A673 (cell line): ENCODE measurements around the gene ALPP. TPM values are rescaled to one million over a fixed set of nuclear protein-coding genes. Genes with fewer than 3 reads are reported as not detected.
"Not testable (repeated sequence)": the region's sequence is repeated elsewhere in the genome, so short reads cannot be mapped to it uniquely, and the experiment has no call there.

ENCODE experiments used
- BruUV-seq: library from RNA; stranded (reverse); fragments of 400-500 nt; replicated peaks from 2 replicates; lab custom pipeline; 2021; lab: Mats Ljungman, UMichigan
- CTCF ChIA-PET: fragments of 300-600 bp; sonication (Branson Sonifier 250); formaldehyde crosslinking; loops from one replicate; lab custom pipeline; 2022; ENCODE audit warnings: antibody characterized with exemption; lab: Charles Lee
- POLR2A ChIA-PET: fragments of 300-600 bp; sonication (Branson Sonifier 250); formaldehyde crosslinking; loops from one replicate; lab custom pipeline; 2022; ENCODE audit warnings: antibody characterized with exemption; ENCODE audit not compliant: low non-redundant PET; lab: Charles Lee
- DNase-seq: peaks from one replicate; pipeline ENCODE4 v3.0.0-alpha.2; 2015; ENCODE audit warnings: low spot score
- H3K27ac ChIP-seq: fragments of 200-600 bp; sonication (generic); 2 replicates; pipeline ENCODE4 v1.5.1; 2016; ENCODE audit warnings: mixed run types, low read depth, mild to moderate bottlenecking, mixed read lengths, antibody characterized with exemption, low read length; ENCODE audit not compliant: poor library complexity, severe bottlenecking
- H3K27me3 ChIP-seq: fragments of 200-600 bp; sonication (generic); replicated peaks from 2 replicates; pipeline ENCODE4 v1.6.1; 2017; ENCODE audit warnings: mixed run types, low read depth, mild to moderate bottlenecking, mixed read lengths, antibody characterized with exemption, low read length; ENCODE audit not compliant: insufficient read depth, poor library complexity
- H3K36me3 ChIP-seq: fragments of 200-600 bp; sonication (generic); 2 replicates; pipeline ENCODE4 v1.6.1; 2016; ENCODE audit warnings: mixed run types, mild to moderate bottlenecking, mixed read lengths, antibody characterized with exemption, low read length; ENCODE audit not compliant: insufficient read depth, poor library complexity, severe bottlenecking
- H3K4me1 ChIP-seq: fragments of 200-600 bp; sonication (generic); 2 replicates; pipeline ENCODE4 v1.6.1; 2017; ENCODE audit warnings: mixed run types, mild to moderate bottlenecking, mixed read lengths, antibody characterized with exemption, low read length; ENCODE audit not compliant: insufficient read depth, poor library complexity, severe bottlenecking
- H3K4me3 ChIP-seq: fragments of 200-600 bp; sonication (generic); 2 replicates; pipeline ENCODE4 v1.5.1; 2016; ENCODE audit warnings: low read depth, mixed run types, mild to moderate bottlenecking, mixed read lengths, low read length; ENCODE audit not compliant: poor library complexity, severe bottlenecking
- H3K9me3 ChIP-seq: fragments of 200-600 bp; sonication (generic); 2 replicates; pipeline ENCODE4 v1.6.1; 2016; ENCODE audit warnings: mixed run types, low read depth, mild to moderate bottlenecking, mixed read lengths, antibody characterized with exemption, low read length; ENCODE audit not compliant: poor library complexity, severe bottlenecking
- CTCF ChIP-seq: fragments of 300-800, 200-600 bp; sonication (generic); conservative IDR thresholded peaks from 2 replicates; pipeline ENCODE4 v1.5.1; 2017; ENCODE audit warnings: low read depth, mild to moderate bottlenecking, antibody characterized with exemption, low read length, moderate library complexity, mixed read lengths
- EZH2 ChIP-seq: fragments of 200-600 bp; sonication (generic); IDR thresholded peaks from 2 replicates; pipeline ENCODE4 v1.6.1; 2017; ENCODE audit warnings: borderline replicate concordance, low read depth, mild to moderate bottlenecking, mixed read lengths, antibody characterized with exemption, low read length; ENCODE audit not compliant: poor library complexity, severe bottlenecking
- intact Hi-C: fragments of 100-400 bp; cut with micrococcal nuclease; formaldehyde crosslinking; loops from one replicate; pipeline ENCODE4 v1.10.0; 2022; ENCODE audit not compliant: unreplicated experiment
- total RNA-seq: library from RNA; stranded (reverse); gene quantifications from 2 replicates; pipeline ENCODE4 v1.2.3, GENCODE V29; 2021

ALPP gene
- total RNA-seq, 1 experiment from 2014 or later: not detected

GRCh38 chr2:232409617-232410016 is 31.1 kb downstream of the ALPP start:
- intact Hi-C loops, H3K9me3 ChIP-seq, H3K4me3 ChIP-seq, CTCF ChIA-PET, H3K27ac ChIP-seq, DNase-seq, POLR2A ChIA-PET, BruUV-seq, H3K36me3 ChIP-seq, H3K4me1 ChIP-seq: not testable (repeated sequence)
- peaks cover 28% of the 10 kb centered on the region for H3K27me3 ChIP-seq

GRCh38 chr2:232410238-232410900 is 31.8 kb downstream of the ALPP start:
- intact Hi-C loops: no loop called here
- CTCF ChIA-PET: no interaction called here
- no TSS peak for BruUV-seq

GRCh38 chr2:232411901-232412629 is 33.5 kb downstream of the ALPP start:
- no peak for DNase-seq
- Histone ChIP-seq H3K4me1 (no peaks in the 10 kb centered on the region), H3K9me3 (no peaks in the 10 kb centered on the region), H3K4me3 (no peak overlapping the region), H3K27me3 (peaks cover 28% of the 10 kb centered on the region), H3K27ac (no peak overlapping the region), H3K36me3 (no peaks in the 10 kb centered on the region)
- no peak for TF ChIP-seq EZH2
- TF ChIP-seq CTCF: no peak
- ChIA-PET CTCF (no interaction called here), POLR2A (no interaction called here)
- BruUV-seq: no TSS peak
- intact Hi-C loops: no loop called here

More at GRCh38 chr2:232410238-232410900, 31.8 kb downstream of the ALPP start:
- TF ChIP-seq EZH2: no peak
- TF ChIP-seq CTCF: no peak
- DNase-seq: no peak
- H3K27me3 ChIP-seq: peaks cover 28% of the 10 kb centered on the region
- H3K9me3 ChIP-seq: no peaks in the 10 kb centered on the region
- no peak overlapping the region for H3K27ac ChIP-seq
- H3K4me3 ChIP-seq: no peak overlapping the region
- H3K36me3 ChIP-seq: no peaks in the 10 kb centered on the region
- POLR2A ChIA-PET: no interaction called here
- no peaks in the 10 kb centered on the region for H3K4me1 ChIP-seq
